Cardiac muscle cell (in vitro differentiated cells and primary cell): ENCODE measurements around the gene PRRT2. TPM values are rescaled to one million over a fixed set of nuclear protein-coding genes. Genes with fewer than 3 reads are reported as not detected.
A peak's percentile ranks its signal among the peaks of the same experiment; 100 is the strongest.

ENCODE experiments used
- DNase-seq, 2 donors: peaks; one replicate each; pipeline versions ENCODE4 v3.0.0 to v3.0.0-alpha.2; 2010 to 2017; ENCODE audit warnings: low read depth in 1 of 2, low spot score in 1 of 2
- H3K27ac ChIP-seq: fragments of 200-600 bp; sonication (generic); 2 replicates; pipeline ENCODE4 v1.5.1; 2016
- H3K27me3 ChIP-seq: fragments of 200-600 bp; sonication (generic); 2 replicates; pipeline ENCODE4 v1.6.0; 2016; ENCODE audit warnings: control low read depth
- H3K36me3 ChIP-seq: fragments of 200-600 bp; sonication (generic); 2 replicates; pipeline ENCODE4 v1.5.1; 2016; ENCODE audit warnings: control low read depth
- H3K4me1 ChIP-seq: fragments of 200-600 bp; sonication (generic); 2 replicates; pipeline ENCODE4 v1.8.1; 2017; ENCODE audit warnings: low read depth, mild to moderate bottlenecking, mixed run types
- H3K4me3 ChIP-seq: fragments of 200-600 bp; sonication (generic); 2 replicates; pipeline ENCODE4 v1.5.1; 2016; ENCODE audit warnings: mild to moderate bottlenecking
- H3K9me3 ChIP-seq: fragments of 200-600 bp; sonication (generic); 2 replicates; pipeline ENCODE4 v1.5.1; 2017; ENCODE audit warnings: low read depth, mild to moderate bottlenecking, control low read depth
- polyA plus RNA-seq: library from polyadenylated mRNA; unstranded; fragments of >200 nt; fragmentation: Nextera tagmentation; extraction: Ambion mirVana; gene quantifications from 2 replicates; pipeline ENCODE4 v1.2.1, GENCODE V29; 2016
- total RNA-seq: library from RNA; depleted of rRNA; stranded (reverse); fragments of >200 nt; gene quantifications from 2 replicates; pipeline ENCODE4 v1.2.3, GENCODE V29; 2016
- TF ChIP-seq, protein P1 (sequence below): IDR thresholded peaks from 2 replicates; pipeline ENCODE4 v1.5.1; 2012; ENCODE audit warnings: low read depth, mild to moderate bottlenecking, low read length

The PRRT2 gene
- total and polyA plus RNA-seq, 2 experiments from 2014 or later = 19.3 to 19.7 TPM

DNA sequence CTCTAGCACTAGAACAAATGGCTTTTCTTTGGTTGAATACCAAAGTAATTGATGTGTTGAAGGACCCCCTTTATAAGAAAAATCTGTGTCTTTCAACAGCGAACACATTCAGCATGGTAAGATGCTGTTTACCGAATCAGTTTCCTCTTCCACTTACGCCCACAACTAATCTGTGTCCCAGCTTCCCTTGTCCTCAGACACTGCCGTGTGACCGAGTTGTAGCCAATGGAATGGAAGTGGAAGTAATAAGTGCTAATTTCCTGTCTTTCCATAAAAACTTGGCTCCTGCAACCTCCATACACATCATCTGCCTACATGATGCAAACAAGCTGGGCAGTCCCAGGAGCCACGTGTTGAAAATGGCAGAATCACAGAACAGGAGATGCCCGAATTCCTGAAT is 40.7 kb downstream of the PRRT2 start:
- Histone ChIP-seq H3K4me3 (no peak overlapping the region), H3K27me3 (no peaks in the 10 kb centered on the region), H3K4me1 (peaks cover 19% of the 10 kb centered on the region), H3K36me3 (no peaks in the 10 kb centered on the region), H3K9me3 (no peaks in the 10 kb centered on the region), H3K27ac (no peak overlapping the region)
- TF ChIP-seq, protein P1, sequence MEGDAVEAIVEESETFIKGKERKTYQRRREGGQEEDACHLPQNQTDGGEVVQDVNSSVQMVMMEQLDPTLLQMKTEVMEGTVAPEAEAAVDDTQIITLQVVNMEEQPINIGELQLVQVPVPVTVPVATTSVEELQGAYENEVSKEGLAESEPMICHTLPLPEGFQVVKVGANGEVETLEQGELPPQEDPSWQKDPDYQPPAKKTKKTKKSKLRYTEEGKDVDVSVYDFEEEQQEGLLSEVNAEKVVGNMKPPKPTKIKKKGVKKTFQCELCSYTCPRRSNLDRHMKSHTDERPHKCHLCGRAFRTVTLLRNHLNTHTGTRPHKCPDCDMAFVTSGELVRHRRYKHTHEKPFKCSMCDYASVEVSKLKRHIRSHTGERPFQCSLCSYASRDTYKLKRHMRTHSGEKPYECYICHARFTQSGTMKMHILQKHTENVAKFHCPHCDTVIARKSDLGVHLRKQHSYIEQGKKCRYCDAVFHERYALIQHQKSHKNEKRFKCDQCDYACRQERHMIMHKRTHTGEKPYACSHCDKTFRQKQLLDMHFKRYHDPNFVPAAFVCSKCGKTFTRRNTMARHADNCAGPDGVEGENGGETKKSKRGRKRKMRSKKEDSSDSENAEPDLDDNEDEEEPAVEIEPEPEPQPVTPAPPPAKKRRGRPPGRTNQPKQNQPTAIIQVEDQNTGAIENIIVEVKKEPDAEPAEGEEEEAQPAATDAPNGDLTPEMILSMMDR = no peak
- DNase-seq = peak in 1 of 2 donors; percentile 90

DNA sequence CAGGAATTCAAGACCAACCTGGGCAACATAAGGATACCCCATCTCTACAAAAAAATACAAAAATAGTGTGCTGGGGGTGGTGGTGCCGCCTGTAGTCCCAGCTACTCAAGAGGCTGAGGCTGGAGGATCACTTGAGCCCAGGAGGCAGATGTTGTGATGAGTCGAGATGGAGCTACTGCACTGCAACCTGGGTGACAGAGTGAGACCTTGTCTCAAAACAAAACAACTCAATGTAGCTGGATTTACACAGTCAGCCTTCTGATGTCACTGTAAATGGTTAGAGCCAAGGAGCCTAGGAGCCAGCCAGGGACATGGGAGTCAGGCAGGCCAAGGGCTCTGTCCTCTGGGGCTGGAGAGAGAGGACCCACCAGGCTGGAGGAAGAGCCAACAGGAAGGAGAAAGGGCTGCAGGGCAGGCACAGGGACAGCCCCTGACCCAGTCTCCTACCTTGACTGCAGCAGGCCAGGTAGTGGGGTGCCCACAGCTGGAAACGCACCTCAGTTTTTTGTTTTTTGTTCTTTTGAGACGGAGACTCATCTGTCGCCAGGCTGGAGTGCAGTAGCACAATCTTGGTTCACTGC is 42.6 kb downstream of the PRRT2 start:
- Histone ChIP-seq H3K36me3 (peaks cover 5% of the 10 kb centered on the region), H3K4me3 (no peak overlapping the region), H3K9me3 (no peaks in the 10 kb centered on the region), H3K4me1 (peaks cover 13% of the 10 kb centered on the region), H3K27ac (peak overlapping the region; percentile 75), H3K27me3 (no peaks in the 10 kb centered on the region)
- DNase-seq = no peak
- TF ChIP-seq, protein P1 = no peak

DNA sequence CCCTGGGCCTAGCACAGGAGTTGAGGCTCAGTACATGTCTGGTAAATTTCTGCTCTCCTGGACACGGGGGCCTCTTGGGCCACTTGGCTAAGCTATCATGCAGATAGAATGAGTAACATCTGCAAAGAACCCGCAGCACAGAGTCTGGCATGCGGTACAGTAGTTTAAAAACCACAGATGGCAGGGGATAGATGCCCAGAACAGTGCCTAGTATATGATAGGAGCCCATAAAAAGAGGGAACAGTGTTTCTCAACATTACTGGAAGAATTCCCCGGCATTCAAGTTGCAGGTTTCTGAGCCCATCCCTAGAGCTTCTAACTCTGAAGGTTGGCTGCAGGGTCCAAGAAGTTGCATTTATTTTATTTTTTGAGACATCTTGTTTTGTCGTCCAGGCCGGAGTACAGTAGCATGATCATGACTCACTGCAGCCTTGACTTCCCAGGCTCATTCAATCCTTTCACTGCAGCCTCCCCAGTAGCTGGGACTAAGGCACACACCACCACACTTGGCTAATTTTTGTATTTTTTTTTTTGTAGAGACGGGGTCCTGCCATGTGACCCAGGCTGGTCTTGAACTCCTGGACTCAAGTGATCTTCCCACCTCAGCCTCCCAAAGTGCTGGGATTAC is 45.3 kb downstream of the PRRT2 start:
- Histone ChIP-seq H3K9me3 (no peaks in the 10 kb centered on the region), H3K27me3 (no peaks in the 10 kb centered on the region), H3K4me1 (peaks cover 10% of the 10 kb centered on the region), H3K27ac (no peak overlapping the region), H3K36me3 (peaks cover 5% of the 10 kb centered on the region), H3K4me3 (no peak overlapping the region)
- peak in 1 of 2 donors; percentile 72 for DNase-seq
- TF ChIP-seq, protein P1 = no peak

DNA sequence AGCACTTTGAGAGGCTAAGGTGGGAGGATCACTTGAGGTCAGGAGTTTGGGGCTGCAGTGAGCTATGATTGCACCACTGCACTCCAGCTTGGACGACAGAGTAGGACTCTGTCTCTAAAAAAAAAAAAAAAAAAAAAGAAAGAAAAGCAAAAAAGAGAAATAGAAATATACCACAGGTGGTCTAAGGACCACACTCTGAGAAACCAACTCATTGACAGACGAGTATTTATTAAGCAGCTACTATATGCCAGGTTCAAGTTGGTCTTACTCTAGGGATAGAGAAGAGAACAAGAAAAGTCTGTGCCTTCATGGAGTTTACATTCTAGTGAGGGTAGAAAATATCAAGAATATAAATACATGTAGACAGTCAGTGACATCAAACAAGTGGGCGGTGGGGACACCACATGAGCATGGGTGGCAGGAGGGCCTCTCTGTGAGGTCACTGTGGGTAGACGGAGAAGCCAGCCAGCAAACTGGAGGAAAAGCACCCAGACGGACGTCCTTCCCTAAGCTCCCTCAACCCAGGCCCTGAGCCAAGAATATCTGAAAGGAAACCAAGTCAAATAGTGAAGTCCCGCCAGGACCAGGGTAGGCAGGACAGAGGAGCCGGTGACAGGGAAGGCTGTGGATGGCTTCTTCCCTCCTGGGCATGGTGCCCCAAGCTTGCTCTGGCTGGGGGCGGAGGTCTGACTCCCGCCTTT is 46.3 kb downstream of the PRRT2 start:
- H3K4me3 ChIP-seq = no peak overlapping the region
- peaks cover 5% of the 10 kb centered on the region for H3K36me3 ChIP-seq
- H3K9me3 ChIP-seq = no peaks in the 10 kb centered on the region
- no peaks in the 10 kb centered on the region for H3K27me3 ChIP-seq
- no peak overlapping the region for H3K27ac ChIP-seq
- H3K4me1 ChIP-seq = peaks cover 10% of the 10 kb centered on the region
- TF ChIP-seq, protein P1 = no peak
- no peak for DNase-seq

DNA sequence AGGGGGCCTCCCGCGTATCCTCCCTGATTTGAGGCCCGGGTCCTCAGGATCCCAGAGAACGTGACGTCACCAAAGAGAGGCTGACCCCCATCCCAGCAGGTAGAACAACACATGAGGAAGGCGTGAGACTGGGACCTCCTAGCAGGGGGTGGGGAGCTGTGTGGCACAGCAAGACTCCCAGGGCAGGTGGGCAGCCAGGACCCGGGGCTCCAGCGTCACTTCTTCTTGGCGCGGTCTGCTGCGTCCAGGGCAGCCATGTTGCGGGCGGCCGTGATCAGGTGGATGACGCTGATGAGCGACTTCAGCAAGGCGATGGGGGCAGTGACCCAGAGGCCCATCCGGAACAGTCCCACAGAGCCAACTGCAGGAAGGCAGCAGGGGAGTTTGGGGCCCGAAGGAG is 47.0 kb downstream of the PRRT2 start:
- Histone ChIP-seq H3K27me3 (no peaks in the 10 kb centered on the region), H3K36me3 (peaks cover 5% of the 10 kb centered on the region), H3K9me3 (no peaks in the 10 kb centered on the region), H3K4me3 (no peak overlapping the region), H3K27ac (no peak overlapping the region), H3K4me1 (peaks cover 10% of the 10 kb centered on the region)
- no peak for DNase-seq
- TF ChIP-seq, protein P1 = no peak
